Activated T-helper 1 cell treated with Interleukin-2 at 50 U/mL for 16 hours (primary cell): ENCODE results near the gene TRMT2A.

ENCODE experiments used
- DNase-seq: peaks from one replicate; pipeline ENCODE4 v3.0.0-alpha.2; 2020; ENCODE audit warnings: low read depth

The TRMT2A gene

GRCh38 chr22:20106205-20106848 is 10.7 kb downstream of the TRMT2A start:
- no peak for DNase-seq

GRCh38 chr22:20105456-20106204 is 11.4 kb downstream of the TRMT2A start:
- no peak for DNase-seq

GRCh38 chr22:20102203-20102780 is 14.7 kb downstream of the TRMT2A start:
- no peak for DNase-seq

GRCh38 chr22:20101638-20102037 is 15.4 kb downstream of the TRMT2A start:
- DNase-seq, result no peak

DNA sequence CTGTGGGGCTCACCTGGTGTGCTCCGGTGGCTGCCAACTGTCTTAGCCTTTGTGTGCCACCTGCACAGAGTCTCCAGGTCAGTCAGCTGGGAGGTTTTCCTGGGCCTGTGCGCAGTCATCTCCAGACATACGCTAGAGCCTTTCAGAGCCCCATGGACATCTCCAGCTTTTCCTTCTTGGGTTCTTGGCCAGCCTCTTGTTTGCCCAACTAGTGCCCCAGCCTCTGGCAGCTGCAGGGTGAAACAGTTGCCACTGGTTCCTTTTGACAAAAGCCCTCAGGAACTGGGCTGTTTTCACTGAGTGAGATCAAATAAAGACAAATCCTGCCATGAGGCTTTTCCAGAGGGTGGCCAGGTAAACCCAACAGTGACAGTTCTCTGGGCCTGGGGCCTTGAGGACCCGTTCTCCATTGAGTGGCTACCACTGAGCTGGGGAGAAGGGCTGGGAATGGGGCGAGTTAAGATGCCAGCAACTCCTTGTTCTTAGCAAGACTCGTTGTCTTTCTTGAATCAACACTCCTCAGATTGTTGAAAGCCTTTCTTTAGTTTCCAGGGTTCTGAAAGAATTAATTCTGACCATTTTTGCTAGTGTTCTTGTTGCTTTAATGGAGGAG is 17.8 kb downstream of the TRMT2A start:
- DNase-seq, result no peak

- no peak for DNase-seq
These were observed 20.2 kb downstream of the TRMT2A start for GRCh38 chr22:20096574-20097420.

DNA sequence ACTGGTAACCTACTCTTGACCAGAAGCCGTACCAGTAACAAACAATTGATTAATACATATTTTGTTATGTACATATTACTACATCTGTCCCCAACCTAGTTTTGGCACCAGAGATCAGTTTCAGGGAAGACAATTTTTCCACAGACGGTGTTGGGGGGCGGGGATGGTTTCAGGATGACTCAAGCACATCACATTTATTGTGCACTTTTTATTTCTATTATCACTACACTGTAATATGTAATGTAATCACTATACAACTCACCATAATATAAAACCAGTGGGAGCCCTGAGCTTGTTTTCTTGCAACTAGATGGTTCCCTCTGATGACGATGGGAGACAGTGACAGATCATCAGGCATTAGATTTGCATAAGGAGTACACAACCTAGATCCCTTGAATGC is 21.5 kb downstream of the TRMT2A start:
- no peak for DNase-seq

GRCh38 chr22:20094197-20094807 is 22.7 kb downstream of the TRMT2A start:
- DNase-seq, result no peak

DNA sequence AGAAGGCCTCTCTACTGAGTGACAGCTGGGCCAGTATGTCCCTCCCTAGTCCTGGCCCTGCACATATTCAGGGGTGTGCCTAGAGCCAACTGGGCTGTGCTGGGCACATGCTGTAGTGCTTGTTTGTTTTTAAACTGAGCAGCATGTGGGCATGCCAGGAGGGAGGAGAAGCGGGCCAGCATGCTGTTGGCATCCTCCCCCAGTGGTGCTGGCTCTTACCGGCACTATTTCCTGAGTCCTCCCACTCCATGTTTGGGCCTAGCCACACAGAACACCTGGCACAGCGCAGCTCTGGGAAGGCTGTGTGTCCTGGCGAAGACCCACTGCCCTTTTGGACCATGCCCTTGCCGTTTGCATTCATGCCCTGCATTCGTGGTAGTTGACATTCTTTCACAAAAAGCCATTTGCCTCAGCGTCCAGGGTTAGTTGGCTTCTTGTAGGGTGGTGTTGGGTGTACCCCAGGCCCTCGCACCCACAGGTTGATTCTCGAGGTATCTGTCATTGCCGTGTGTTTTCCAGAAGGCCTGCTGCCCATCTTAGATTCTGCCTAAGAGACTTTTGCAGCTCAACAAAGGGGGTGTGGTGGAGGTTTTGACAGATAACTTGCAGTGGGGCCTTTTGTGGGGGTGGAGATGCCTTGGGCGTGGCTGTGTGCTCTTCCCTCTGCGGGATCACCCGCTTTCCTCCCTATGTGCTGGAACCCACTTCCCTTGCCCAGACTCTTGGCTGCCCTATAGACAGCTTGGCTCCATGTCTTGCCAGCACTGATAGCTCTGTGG is 23.4 kb downstream of the TRMT2A start:
- no peak for DNase-seq

DNA sequence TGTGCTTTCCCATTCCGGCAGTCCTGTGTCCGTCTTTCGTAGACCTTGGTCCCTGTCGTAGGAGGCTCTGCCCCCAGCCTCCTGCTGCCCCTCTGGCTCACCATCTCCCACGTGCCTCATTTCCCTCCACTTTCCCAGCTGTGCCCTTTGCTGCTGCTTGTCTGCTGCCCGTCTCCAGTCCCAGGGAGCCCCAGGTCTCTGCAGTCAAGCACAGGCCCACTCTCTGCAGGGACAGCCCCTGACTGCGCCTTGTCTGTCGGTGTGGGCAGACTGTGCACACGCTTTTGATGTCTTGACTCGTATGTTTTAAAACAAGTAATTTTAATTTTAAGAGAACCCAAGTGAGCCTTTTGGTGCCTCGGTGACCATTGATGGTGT is 24.6 kb downstream of the TRMT2A start:
- DNase-seq, result no peak

GRCh38 chr22:20091690-20092476 is 25.1 kb downstream of the TRMT2A start:
- DNase-seq, result no peak

GRCh38 chr22:20090730-20091240 is 26.2 kb downstream of the TRMT2A start:
- DNase-seq, result no peak

- no peak for DNase-seq
These were observed 26.9 kb downstream of the TRMT2A start for GRCh38 chr22:20089977-20090729.

DNA sequence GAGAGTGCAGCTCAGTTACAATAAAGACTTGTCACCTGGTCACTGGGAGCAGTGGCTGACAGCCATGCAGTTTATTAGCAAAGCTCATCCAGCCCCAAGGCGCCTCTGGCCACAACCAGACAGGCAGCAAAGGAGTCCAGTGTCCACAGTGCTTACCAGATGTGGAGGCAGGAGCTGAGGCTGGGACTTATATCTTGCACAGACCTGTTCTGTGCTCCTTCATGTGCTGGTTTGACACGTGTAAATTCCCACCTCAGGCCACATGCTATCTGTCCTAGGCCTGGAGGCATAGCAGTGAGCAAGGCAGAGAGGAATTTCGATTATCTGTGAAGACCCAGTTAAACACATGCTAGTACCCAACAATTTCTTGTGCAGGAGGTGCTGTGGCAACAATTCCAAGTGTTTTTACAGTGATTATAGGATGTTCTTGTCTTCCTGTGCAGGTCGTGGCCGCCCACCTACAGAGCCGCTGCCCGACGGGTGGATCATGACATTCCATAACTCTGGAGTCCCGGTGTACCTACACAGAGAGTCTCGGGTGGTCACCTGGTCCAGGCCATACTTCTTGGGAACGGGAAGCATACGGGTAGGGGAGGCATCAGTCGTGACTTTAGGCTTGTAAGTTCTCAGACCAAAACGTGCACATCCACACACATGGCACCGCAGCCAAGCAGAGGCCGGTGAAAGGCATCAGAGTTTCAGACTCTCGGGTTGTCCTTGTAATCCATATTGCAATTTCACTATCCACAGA is 27.6 kb downstream of the TRMT2A start:
- no peak for DNase-seq

DNA sequence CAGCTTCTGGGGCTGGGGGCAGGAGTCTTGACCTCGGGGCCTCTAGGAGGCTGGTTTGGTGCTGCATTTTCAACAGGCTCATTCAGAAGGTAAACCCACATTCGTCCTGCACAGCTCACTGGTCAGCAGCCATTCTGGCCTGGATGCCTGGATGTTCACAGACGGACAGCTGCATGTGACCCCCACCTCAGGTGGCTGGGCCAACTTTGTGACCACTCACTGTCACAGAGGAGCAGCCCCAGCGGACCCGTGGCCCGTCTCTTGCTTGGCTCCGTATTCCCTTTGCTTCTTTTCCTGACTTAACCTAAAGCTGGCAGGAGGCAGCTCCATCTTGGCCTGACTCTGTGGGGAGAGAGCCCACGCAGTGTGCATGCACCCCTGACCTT is 28.8 kb downstream of the TRMT2A start:
- DNase-seq, result no peak

- no peak for DNase-seq
These were observed 29.4 kb downstream of the TRMT2A start for GRCh38 chr22:20087319-20088262.

- DNase-seq, result no peak
These were observed 30.3 kb downstream of the TRMT2A start for GRCh38 chr22:20086763-20087162.
